ENCODE measurements around the gene FUOM. TPM values are rescaled to one million over a fixed set of nuclear protein-coding genes. Genes with fewer than 3 reads are reported as not detected.

FUOM gene
- total RNA-seq, 1 experiment from 2014 or later = 33.3 TPM

DNA sequence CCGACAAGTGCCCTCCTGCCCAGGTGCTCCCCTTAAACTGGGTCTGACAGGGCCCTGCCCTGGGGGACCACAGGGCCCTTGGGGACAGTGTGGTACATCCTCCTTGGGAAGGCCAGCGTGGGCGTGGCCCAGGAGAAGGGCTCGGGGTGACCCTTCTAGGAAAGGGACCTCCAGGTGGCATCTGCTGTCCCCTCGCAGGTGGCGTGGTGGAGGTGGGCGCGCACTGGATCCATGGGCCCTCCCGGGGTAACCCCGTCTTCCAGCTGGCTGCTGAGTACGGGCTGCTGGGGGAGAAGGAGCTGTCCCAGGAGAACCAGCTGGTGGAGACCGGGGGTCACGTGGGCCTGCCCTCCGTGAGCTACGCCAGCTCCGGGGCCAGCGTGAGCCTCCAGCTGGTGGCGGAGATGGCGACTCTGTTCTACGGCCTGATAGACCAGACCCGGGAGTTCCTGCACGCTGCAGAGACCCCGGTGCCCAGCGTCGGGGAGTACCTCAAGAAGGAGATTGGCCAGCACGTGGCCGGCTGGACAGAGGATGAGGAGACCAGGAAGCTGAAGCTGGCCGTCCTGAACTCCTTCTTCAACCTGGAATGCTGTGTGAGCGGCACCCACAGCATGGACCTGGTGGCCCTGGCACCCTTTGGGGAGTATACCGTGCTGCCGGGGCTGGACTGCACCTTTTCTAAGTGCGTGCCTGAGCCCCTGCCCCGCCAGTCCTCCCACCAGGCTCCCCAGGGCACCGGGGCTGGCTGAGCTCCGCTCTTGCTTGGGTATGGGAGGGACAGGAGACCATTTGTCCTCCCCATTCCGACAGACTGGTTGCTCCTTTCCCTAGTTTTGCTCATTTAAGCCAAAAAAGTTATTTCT is 22.2 kb upstream of the FUOM start:
- Histone ChIP-seq H3K36me3 (ENCODE audit: low read depth, low read length) (no peaks in the 10 kb centered on the region), H3K4me3 (ENCODE audit: low read length) (peak overlapping the region; percentile 63; the same call in 1 of the 2 replicates), H3K27ac (ENCODE audit: low read length) (no peak overlapping the region), H3K9ac (ENCODE audit: low read length) (no peak overlapping the region), H3F3A (ENCODE audit: low read length, unreplicated experiment) (no peaks in the 10 kb centered on the region), H2AFZ (ENCODE audit: low read length) (no peak overlapping the region), H3K4me2 (ENCODE audit: low read length) (peak overlapping the region; percentile 77), H3K4me1 (ENCODE audit: insufficient read depth, low read length) (no peaks in the 10 kb centered on the region), H3K9me2 (replicated peaks; ENCODE audit: low read length) (no peaks in the 10 kb centered on the region), H4K20me1 (ENCODE audit: low read length) (no peaks in the 10 kb centered on the region), H3K9me3 (ENCODE audit: low read length) (no peaks in the 10 kb centered on the region), H3K27me3 (ENCODE audit: low read length) (no peaks in the 10 kb centered on the region), H3K79me2 (ENCODE audit: low read length) (no peaks in the 10 kb centered on the region)
- ATAC-seq (no peak), DNase-seq (no peak)
- no peak for TF ChIP-seq EZH2 (IDR thresholded peaks at IDR 0.05; ENCODE audit: low read length, unreplicated experiment)
- TF ChIP-seq EZH2phosphoT487 (IDR thresholded peaks at IDR 0.05; ENCODE audit: borderline replicate concordance, low read length) = no peak
- TF ChIP-seq, protein P1, sequence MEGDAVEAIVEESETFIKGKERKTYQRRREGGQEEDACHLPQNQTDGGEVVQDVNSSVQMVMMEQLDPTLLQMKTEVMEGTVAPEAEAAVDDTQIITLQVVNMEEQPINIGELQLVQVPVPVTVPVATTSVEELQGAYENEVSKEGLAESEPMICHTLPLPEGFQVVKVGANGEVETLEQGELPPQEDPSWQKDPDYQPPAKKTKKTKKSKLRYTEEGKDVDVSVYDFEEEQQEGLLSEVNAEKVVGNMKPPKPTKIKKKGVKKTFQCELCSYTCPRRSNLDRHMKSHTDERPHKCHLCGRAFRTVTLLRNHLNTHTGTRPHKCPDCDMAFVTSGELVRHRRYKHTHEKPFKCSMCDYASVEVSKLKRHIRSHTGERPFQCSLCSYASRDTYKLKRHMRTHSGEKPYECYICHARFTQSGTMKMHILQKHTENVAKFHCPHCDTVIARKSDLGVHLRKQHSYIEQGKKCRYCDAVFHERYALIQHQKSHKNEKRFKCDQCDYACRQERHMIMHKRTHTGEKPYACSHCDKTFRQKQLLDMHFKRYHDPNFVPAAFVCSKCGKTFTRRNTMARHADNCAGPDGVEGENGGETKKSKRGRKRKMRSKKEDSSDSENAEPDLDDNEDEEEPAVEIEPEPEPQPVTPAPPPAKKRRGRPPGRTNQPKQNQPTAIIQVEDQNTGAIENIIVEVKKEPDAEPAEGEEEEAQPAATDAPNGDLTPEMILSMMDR (conservative IDR thresholded peaks at IDR 0.05; ENCODE audit: low read depth, low read length) = no peak
- ChIA-PET POLR2A (ENCODE audit: unreplicated experiment) (no interaction called here), CTCF (no interaction called here)
- BruUV-seq (replicated peaks) = no TSS peak
- intact Hi-C loops (cut with micrococcal nuclease) = no loop called here

DNA sequence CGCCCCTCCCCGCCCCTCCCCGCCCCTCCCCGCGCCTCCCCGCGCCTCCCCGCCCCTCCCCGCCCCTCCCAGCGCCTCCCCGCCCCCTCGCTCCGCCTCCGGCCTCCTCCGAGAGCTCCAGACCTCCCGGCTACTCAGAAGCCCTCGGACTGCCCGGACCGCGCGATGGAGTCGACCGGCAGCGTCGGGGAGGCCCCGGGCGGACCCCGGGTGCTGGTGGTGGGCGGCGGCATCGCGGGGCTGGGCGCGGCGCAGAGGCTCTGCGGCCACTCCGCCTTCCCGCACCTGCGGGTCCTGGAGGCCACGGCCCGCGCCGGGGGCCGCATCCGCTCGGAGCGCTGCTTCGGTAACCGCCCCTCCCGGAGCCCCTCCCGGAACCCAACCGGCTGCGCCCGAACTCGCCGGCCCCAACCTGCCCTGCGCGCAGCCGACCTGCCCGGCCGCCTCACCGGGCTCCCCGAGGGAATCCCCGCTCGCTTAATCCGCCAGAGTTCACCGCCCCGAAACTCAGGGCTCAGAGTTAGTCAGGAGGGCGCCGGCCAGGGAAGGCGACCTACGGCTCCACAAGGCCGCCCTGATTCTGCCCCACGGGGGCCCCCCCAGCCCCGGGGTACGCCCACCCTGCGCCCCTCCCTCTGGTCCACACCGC is 21.5 kb upstream of the FUOM start, which contains the start of gene PAOX:
Gene PAOX (plus strand): TSS at position 111 of the 649 bp plus-strand sequence. CDS start 55 bp downstream, at position 166.
- CTCF ChIA-PET = no interaction called here

More for the DNA sequence above, 21.5 kb upstream of the FUOM start, which contains the start of gene PAOX:
- DNase-seq (no peak), ATAC-seq (peak; percentile 59)
- BruUV-seq (replicated peaks) = no TSS peak
- Histone ChIP-seq H3F3A (ENCODE audit: low read length, unreplicated experiment) (no peaks in the 10 kb centered on the region), H3K4me1 (ENCODE audit: insufficient read depth, low read length) (no peaks in the 10 kb centered on the region), H3K9ac (ENCODE audit: low read length) (peak within 1 kb of the TSS; percentile 36), H3K9me2 (replicated peaks; ENCODE audit: low read length) (no peaks in the 10 kb centered on the region), H2AFZ (ENCODE audit: low read length) (peak within 1 kb of the TSS; percentile 88), H3K4me3 (ENCODE audit: low read length) (peak within 1 kb of the TSS; percentile 75), H3K4me2 (ENCODE audit: low read length) (peak within 1 kb of the TSS; percentile 97), H3K27ac (ENCODE audit: low read length) (no peak within 1 kb of the TSS), H3K79me2 (ENCODE audit: low read length) (no peaks in the 10 kb centered on the region), H3K36me3 (ENCODE audit: low read depth, low read length) (no peaks in the 10 kb centered on the region), H3K27me3 (ENCODE audit: low read length) (no peaks in the 10 kb centered on the region), H4K20me1 (ENCODE audit: low read length) (no peaks in the 10 kb centered on the region), H3K9me3 (ENCODE audit: low read length) (no peaks in the 10 kb centered on the region)
- POLR2A ChIA-PET (ENCODE audit: unreplicated experiment) = interaction anchor here (0.5 to 1.0 kb wide), 2 partner anchors 10 to 31 kb away, joined by 3 to 4 read pairs; no protein-coding TSS in a partner anchor
- TF ChIP-seq EZH2phosphoT487 (IDR thresholded peaks at IDR 0.05; ENCODE audit: borderline replicate concordance, low read length) (no peak), EZH2 (IDR thresholded peaks at IDR 0.05; ENCODE audit: low read length, unreplicated experiment) (no peak)
- TF ChIP-seq, protein P1 (conservative IDR thresholded peaks at IDR 0.05; ENCODE audit: low read depth, low read length) = no peak
- intact Hi-C loops (cut with micrococcal nuclease) = no loop called here
